Aorta (tissue), 5 donors: ENCODE data around the gene TRIM65. TPM values are rescaled to one million over a fixed set of nuclear protein-coding genes. Genes with fewer than 3 reads are reported as not detected.
A peak's percentile ranks its signal among the peaks of the same experiment; 100 is the strongest.
"Not testable (repeated sequence)": the region's sequence is repeated elsewhere in the genome, so short reads cannot be mapped to it uniquely, and the experiment has no call there.

Source experiments
- ATAC-seq: fragments of 200-7000 bp; cut with Tn5 transposase; one replicate; pipeline ENCODE4 v1.9.1; 2022; ENCODE audit warnings: moderate library complexity; ENCODE audit not compliant: low FRiP score
- DNase-seq, 2 donors: peaks; one replicate each; pipeline ENCODE4 v3.0.0-alpha.2; 2020
- H3K27ac ChIP-seq, 2 donors: one replicate each; pipeline ENCODE4 v1.5.1; 2013; ENCODE audit warnings: low read length in 2 of 2, mild to moderate bottlenecking in 2 of 2, moderate library complexity in 2 of 2, control low read depth in 1 of 2, inconsistent platforms in 1 of 2, low read depth in 1 of 2
- H3K27me3 ChIP-seq, 2 donors: one replicate each; pipeline ENCODE4 v1.6.1; 2013; ENCODE audit warnings: control low read depth in 1 of 2, low read length in 1 of 2, mild to moderate bottlenecking in 1 of 2, moderate library complexity in 1 of 2; ENCODE audit not compliant: insufficient read depth in 2 of 2, control insufficient read depth in 1 of 2
- H3K36me3 ChIP-seq, 2 donors: one replicate each; pipeline ENCODE4 v1.6.1; 2013; ENCODE audit warnings: control low read depth in 1 of 2, low read length in 1 of 2, mild to moderate bottlenecking in 1 of 2; ENCODE audit not compliant: insufficient read depth in 2 of 2, control insufficient read depth in 1 of 2
- H3K4me1 ChIP-seq, 2 donors: one replicate each; pipeline ENCODE4 v1.6.1; 2013; ENCODE audit warnings: low read length in 2 of 2, control low read depth in 1 of 2, mild to moderate bottlenecking in 1 of 2, moderate library complexity in 1 of 2; ENCODE audit not compliant: insufficient read depth in 2 of 2, control insufficient read depth in 1 of 2
- H3K4me3 ChIP-seq, 2 donors: one replicate each; pipeline ENCODE4 v1.5.1; 2013; ENCODE audit warnings: low read length in 2 of 2, control low read depth in 1 of 2, mild to moderate bottlenecking in 1 of 2
- H3K9me3 ChIP-seq: one replicate; pipeline ENCODE4 v1.6.1; 2013; ENCODE audit warnings: mild to moderate bottlenecking, low read length; ENCODE audit not compliant: control insufficient read depth
- WGBS, 2 donors: extraction: QIAGEN DNeasy Blood & Tissue Kit; methylation state at CpG; one replicate each; pipeline ENCODE4 v1.1.7; 2013; 5-methylcytosine and 5-hydroxymethylcytosine counted together
- intact Hi-C, 2 donors: fragments of 100-400 bp; cut with DNase I; formaldehyde crosslinking; loops; one replicate each; pipeline versions ENCODE4 v1.14.2 to v1.15.0; 2022
- polyA plus RNA-seq, 2 donors: library from polyadenylated mRNA; stranded (reverse); fragments of 200-250 nt; gene quantifications; one replicate each; pipeline ENCODE4 v1.2.3, GENCODE V29; 2013
- total RNA-seq, 2 donors: library from RNA; stranded (reverse); fragmentation: NEBNext Ultra II Directional; extraction: Animal tissue kit (Norgen Biotek cat#: 25700); gene quantifications; one replicate each; pipeline ENCODE4 v1.2.1, GENCODE V29; 2021
- donor health status: healthy with polysubstance abuse.
- donor health status: Bipolar disorder and iron deficiency.
- donor health status: DM: no; HTN: no; CAD: no.
- donor health status: DM: no; HTN: no; CAD: no.
- donor health status: DM: yes; HTN: yes; CAD: no.

The TRIM65 gene
- total and polyA plus RNA-seq, 4 donors = 10.0 to 26.6 (median 13.9) TPM

DNA sequence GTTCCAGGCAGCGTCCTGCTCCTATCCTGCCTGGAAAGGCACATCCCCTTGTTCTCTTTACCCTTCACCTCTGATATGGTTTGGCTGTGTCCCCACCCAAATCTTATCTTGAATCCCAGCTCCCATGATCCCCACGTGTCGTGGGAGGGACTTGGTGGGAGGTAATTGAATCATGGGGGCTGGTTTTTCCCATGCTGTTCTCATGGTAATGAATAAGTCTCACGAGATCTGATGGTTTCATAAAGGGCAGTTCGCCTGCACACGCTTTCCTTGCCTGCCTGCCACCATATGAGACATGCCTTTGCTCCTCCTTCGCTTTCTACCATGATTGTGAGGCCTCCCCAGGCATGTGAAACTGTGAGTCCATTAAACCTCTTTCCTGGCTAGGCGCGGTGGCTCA lies 10.9 kb downstream of the TRIM65 start:
- intact Hi-C loops, H3K27me3 ChIP-seq, H3K4me1 ChIP-seq, H3K36me3 ChIP-seq, DNase-seq, H3K9me3 ChIP-seq, ATAC-seq, H3K27ac ChIP-seq, H3K4me3 ChIP-seq: not testable (repeated sequence)
- 83 to 84% methylated on average over 9 of the region's 9 CpGs for WGBS, 2 donors

DNA sequence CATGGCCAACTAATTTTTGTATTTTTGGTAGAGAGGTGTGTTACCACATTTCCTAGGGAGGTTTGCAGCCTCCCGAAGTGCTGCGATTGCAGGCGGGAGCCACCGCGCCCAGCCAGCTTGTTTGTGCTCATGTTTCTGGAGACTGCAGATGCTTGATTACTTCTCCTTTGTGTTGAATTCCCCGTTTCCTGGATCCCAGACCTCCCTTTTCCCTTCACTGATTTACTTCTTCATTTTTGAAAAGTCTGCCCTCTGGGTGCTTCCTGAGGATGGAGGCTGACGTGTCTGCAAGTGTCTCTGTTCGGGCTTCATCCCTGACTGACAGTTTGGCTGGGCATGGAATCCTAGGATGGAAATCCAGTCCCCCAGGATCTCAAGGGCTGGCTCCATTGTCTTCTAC lies 11.3 kb downstream of the TRIM65 start:
- intact Hi-C loops = no loop called here
- Histone ChIP-seq H3K9me3 (no peaks in the 10 kb centered on the region), H3K27ac (no peak overlapping the region), H3K4me1 (no peaks in the 10 kb centered on the region), H3K27me3 (no peaks in the 10 kb centered on the region), H3K4me3 (no peak overlapping the region), H3K36me3 (no peaks in the 10 kb centered on the region)
- no peak for DNase-seq
- WGBS, 2 donors = 84 to 87% methylated on average over 8 of the region's 8 CpGs
- ATAC-seq = no peak

GRCh38 chr17:75881678-75882454 lies 14.9 kb downstream of the TRIM65 start:
- DNase-seq = no peak
- intact Hi-C loops = no loop called here
- no peaks in the 10 kb centered on the region for H3K9me3 ChIP-seq
- no peaks in the 10 kb centered on the region for H3K4me1 ChIP-seq
- H3K4me3 ChIP-seq = no peak overlapping the region
- WGBS, 2 donors = 88 to 90% methylated on average over 15 of the region's 15 CpGs
- no peak for ATAC-seq
- H3K27me3 ChIP-seq = no peaks in the 10 kb centered on the region
- H3K36me3 ChIP-seq = no peaks in the 10 kb centered on the region
- no peak overlapping the region for H3K27ac ChIP-seq

DNA sequence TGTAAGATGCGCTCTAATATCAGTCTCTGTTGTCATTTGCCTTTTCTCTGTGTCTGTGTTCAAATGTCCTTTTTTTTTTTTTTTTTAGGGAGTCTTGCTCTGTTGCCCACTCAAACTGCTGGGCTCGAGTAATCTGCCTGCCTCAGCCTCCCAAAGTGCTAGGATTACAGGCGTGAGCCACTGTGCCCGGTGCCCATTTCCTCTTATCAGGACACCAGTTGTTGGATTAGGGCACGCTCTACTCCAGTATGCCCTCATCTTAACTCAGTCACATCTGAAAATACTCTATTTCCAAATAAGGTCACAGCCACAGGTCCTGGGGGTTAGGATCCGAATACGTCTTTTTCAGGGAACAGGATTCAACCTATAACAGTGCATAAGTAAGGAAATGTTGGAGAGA lies 16.5 kb downstream of the TRIM65 start:
- no peak for DNase-seq

DNA sequence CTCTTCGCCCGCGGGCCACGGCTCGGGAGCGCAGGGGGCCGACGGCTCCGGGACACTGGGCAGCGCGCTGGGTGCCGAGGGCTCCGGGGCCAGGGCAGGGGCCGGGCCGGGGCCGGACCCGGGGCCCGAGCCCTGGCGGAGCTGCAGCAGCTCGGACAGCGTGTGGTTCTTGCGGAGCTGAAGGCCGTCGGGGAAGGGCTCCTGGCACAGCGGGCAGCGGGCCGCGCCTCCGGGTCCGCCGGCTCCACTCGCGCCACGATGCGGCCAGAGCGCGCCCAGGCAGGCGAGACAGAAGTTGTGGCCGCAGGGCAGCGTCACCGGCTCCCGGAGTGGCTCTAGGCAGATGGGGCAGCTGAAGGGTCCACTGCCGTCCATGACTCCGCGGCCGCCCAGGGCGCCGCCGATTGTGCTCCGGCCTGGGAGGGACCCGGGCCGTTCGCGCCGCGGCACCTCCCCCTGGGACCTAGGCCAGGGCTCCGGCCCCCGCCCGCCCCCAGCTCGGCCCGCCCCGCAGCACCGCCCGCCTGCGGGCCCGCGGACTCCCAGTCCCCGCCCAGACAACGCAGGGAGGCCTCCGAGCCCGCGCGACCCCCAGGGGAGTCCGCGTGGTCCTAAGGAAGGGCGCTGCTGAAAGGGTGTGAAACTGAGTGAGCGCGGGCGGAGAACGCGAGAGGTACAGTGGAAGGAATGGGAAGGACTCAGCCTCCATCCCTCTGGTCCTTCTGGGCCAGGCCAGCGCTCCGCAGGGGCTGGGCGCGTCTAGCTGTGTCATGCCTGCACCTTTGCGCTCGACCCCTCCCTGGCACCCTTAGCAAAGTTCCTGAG lies 18.4 kb downstream of the TRIM65 start, which contains the start of gene TRIM47:
Gene TRIM47, minus strand, starts transcription at position 408 of the 825 bp plus-strand sequence. Its CDS starts 33 bp downstream, at position 375.
- 1% methylated on average over 69 to 87 of the region's 87 CpGs for WGBS, 2 donors
- intact Hi-C loops = loop anchor here in 1 of 2 donors (5.0 kb wide), 2 partner anchors 101 to 361 kb away; partner anchors contain the start of genes CASKIN2 and TSEN54
- ATAC-seq = peak; percentile 76
- H3K27ac ChIP-seq = peak within 1 kb of the TSS; percentile 59 to 79
- no peaks in the 10 kb centered on the region for H3K36me3 ChIP-seq
- peak within 1 kb of the TSS; percentile 4 to 88 for H3K4me3 ChIP-seq
- peaks cover 0 to 3% of the 10 kb centered on the region in 2 donors for H3K4me1 ChIP-seq
- no peaks in the 10 kb centered on the region for H3K9me3 ChIP-seq
- no peaks in the 10 kb centered on the region for H3K27me3 ChIP-seq
- peak; percentile 87 to 91 for DNase-seq

More for the DNA sequence above, 16.5 kb downstream of the TRIM65 start:
- Histone ChIP-seq H3K9me3 (no peaks in the 10 kb centered on the region), H3K36me3 (no peaks in the 10 kb centered on the region), H3K27me3 (no peaks in the 10 kb centered on the region), H3K4me1 (no peaks in the 10 kb centered on the region), H3K27ac (no peak overlapping the region), H3K4me3 (no peak overlapping the region)
- 57 to 61% methylated on average over 7 of the region's 7 CpGs for WGBS, 2 donors
- intact Hi-C loops = no loop called here
- no peak for ATAC-seq

DNA sequence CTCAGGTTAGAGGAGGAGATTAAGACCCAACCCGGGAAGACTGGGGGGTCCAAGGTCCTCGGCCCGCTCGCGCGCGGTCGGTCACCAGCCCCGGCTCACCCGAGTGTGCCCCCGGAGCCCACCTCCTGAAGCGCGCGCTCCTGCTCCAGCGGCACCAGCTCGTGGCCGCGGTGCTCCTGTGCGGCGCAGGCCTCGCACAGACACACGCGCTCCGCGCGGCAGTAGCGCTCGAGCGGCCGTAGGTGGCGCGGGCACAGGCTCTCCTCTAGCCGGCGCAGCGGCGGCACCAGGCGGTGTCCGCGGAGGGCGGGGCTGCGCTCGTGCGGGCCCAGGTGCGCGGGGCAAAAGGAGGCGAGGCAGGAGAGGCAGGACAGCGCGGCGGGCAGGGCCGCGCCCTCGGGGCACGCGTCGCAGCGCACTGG lies 19.0 kb downstream of the TRIM65 start:
- peak; percentile 64 for ATAC-seq
- 0 to 1% methylated on average over 35 to 56 of the region's 56 CpGs for WGBS, 2 donors

DNA sequence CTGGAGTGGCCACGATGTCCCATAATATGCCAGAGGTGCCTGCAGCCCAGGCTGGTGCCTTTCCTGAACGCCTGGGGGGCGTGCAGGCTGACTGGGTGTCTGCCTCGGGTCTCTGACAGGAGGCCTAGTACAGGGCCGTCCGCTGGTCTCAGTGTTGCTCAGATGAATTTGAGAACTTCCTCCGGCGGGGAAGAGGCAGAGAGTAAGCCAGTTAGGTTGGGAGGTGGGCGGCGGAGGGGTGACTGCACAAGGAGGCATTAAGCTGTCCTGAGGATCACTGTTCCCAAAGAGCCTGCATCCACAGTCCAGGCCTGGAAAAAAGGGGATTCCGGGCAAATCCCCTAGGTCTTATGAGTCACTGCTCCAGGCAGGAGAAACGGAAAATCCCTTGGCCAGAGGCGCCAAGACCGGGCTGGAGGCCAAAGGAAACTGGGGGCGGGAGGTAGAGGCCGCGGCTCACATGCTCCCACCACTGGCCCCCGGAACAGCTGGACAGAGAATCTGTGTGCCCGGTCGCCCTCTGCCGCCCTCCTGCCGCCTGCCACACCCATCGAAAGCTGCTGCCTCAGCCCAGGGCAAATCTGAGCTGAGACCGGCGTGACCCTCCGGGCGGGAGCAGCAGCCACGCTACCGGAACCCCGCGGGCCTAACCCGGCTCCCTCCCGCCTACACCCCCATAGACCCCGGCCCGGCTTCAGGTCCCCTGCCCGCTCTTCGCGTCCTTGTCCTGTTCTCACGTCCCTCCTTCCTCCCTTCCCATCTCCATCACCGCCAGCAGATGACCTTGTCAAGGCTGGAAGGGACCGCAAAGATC lies 19.6 kb downstream of the TRIM65 start:
- Histone ChIP-seq H3K27ac (peak overlapping the region; percentile 37 to 90), H3K36me3 (no peaks in the 10 kb centered on the region), H3K27me3 (no peaks in the 10 kb centered on the region), H3K4me1 (peaks cover 0 to 3% of the 10 kb centered on the region in 2 donors), H3K4me3 (peak overlapping the region; percentile 4 to 88), H3K9me3 (no peaks in the 10 kb centered on the region)
- ATAC-seq = peak; percentile 81
- intact Hi-C loops = loop anchor here in 1 of 2 donors (1.0 to 5.0 kb wide), 3 partner anchors 22 to 360 kb away; partner anchors contain the start of genes CASKIN2, TSEN54 and WBP2
- peak; percentile 96 to 99 for DNase-seq
- WGBS, 2 donors = 0 to 2% methylated on average over 35 to 41 of the region's 41 CpGs

More for the DNA sequence above, 19.0 kb downstream of the TRIM65 start:
- H3K4me1 ChIP-seq = peaks cover 0 to 3% of the 10 kb centered on the region in 2 donors
- peak overlapping the region; percentile 59 to 79 for H3K27ac ChIP-seq
- no peaks in the 10 kb centered on the region for H3K36me3 ChIP-seq
- no peaks in the 10 kb centered on the region for H3K9me3 ChIP-seq
- H3K27me3 ChIP-seq = no peaks in the 10 kb centered on the region
- H3K4me3 ChIP-seq = peak overlapping the region; percentile 4 to 88
- DNase-seq = peak; percentile 84 to 92
- intact Hi-C loops = loop anchor here in 1 of 2 donors (1.0 to 5.0 kb wide), 3 partner anchors 22 to 360 kb away; partner anchors contain the start of genes CASKIN2, TSEN54 and WBP2
